HG03575 (cell line): ENCODE measurements around the gene IGF2BP1.
"Not testable (repeated sequence)": the region's sequence is repeated elsewhere in the genome, so short reads cannot be mapped to it uniquely, and the experiment has no call there.

Experiments
- ATAC-seq: cut with Tn5 transposase; IDR thresholded peaks from one replicate; pipeline ENCODE4 v1.9.1; 2021; ENCODE audit not compliant: unreplicated experiment, insufficient number of reproducible peaks, low FRiP score; ENCODE audit errors: extremely low read depth

The IGF2BP1 gene

DNA sequence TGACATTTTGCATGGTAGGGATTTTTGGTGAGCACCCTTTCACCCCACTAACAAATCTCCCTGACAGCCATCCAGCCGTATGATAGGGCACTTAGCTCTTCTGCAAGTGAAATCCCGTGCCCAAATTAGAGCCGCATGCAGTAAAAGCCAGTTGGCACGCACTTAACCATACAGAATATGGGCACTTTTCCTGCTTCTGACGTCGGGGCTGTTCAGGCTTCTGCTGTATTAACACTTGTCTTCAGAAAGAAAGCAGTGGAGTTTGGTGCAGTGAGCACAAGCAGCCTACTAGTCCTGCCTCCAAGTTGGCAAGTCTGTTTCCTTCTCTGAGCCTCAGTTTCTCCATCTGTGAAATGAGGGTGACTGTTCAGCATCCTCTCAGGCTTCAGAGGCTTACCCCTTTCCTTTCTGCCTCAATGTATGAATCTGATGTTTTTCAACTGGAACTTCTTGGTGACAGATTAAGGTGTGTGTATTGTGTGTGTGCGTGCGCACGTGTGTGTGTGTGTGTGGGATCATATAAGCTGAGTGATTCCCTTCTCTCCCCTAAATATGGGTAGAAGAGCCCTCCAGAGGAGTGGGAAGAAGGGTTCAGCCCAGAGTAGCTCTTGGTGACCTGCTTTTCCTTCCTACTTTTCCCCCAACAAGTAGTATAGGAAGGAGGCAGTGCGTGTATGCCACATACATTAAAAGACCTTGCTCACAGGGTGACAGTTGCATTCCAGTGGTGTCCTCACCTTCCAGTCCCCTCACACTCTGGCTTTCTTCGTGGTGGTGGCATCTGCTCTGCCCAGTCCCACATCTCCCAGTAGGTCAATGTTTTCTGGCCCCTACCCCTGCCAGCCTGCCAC is 19.0 kb downstream of the IGF2BP1 start:
- no peak for ATAC-seq

DNA sequence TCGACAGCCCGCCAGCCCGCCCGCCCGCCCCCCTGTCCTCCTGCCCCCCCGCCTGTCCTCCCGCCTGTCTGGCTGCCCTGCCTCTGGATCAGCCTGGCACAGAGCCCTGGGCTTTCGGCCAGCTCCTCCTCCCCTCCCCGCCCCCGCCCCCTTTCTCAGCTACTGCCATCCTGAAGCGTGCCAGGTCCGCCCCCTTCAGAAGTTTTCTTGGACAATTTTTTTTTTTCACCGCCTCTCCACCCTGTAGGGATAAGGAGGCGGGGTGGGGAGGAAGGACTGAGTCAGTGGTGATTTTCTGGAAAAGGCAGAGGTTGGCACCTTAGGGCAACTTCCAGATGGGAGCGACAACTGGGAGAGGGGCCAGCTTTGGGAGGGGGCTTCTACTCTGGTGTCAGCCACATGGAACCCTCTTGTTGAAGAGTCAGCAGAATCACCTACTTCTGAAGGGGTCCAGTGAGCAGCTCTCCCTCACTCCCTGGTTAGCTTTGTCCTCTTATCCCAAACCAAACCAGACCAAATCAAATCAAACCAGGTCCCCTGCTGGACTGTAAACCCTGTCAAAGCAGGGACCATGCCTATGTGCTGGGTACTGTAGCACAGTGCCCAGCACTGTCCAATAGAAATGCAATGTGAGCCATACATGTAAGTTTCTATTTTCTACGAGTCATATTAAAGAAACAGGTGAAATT is 19.7 kb downstream of the IGF2BP1 start:
- no peak for ATAC-seq

DNA sequence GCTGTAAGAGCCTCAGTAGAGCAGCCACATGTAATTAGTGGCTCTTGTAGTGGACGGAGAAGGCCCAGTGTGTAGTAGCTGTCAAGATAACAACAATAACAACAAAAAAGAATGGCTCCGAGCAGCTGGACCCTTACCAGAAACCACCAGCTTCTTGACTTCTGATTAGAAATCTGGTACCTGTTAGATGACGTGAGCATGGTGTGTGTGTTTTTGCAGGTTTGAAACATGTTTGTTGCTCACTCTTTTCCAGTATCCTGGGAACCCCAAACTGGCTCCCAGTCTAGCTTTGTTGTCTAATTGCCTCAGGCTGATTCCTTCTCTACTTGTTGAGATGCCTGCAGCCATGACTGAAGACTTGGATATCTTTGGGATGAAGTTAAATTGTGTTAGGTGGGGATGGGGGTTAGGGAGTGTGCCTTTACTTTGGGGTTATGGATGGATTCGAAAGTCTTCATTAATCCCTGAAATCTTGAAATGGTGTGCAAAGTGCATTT is 21.0 kb downstream of the IGF2BP1 start:
- ATAC-seq, result no peak

DNA sequence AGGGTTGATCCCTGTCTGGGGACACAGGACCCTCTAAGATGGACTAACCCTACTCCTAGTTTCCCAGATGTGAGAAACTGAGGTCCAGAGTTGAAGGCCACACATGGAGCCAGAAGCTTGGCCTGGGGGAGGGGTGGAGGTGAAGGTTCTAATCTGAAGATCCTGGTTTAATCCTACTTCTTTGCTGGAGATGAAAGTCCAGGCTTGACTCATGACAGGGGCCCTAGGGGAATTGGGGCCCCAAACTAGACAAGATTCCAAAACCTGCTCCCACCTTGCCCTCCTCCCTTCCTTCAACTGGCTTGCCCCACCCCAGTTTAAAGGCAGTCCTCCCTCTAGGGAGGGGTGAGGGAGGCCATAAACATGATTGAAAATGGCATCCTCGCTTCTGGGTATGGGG is 21.6 kb downstream of the IGF2BP1 start:
- ATAC-seq, result no peak

DNA sequence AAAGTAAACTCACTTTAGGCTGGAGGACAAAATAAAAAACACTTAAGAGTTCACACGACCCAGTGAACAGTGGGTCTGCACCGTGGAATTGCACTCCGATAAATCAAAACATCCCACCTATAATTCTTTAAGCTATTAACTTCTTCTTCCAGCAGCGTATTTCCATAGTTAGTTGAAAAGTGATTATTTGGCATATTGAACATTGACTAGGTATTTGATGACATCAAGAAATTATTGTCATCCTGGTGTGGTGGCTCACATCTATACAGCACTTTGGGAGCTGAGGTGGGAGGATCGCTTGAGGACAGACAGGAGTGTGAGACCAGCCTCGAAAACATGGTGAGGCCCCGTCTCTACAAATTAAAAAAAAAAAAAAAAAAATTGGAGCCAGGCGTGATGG is 23.4 kb downstream of the IGF2BP1 start:
- ATAC-seq, result no peak

DNA sequence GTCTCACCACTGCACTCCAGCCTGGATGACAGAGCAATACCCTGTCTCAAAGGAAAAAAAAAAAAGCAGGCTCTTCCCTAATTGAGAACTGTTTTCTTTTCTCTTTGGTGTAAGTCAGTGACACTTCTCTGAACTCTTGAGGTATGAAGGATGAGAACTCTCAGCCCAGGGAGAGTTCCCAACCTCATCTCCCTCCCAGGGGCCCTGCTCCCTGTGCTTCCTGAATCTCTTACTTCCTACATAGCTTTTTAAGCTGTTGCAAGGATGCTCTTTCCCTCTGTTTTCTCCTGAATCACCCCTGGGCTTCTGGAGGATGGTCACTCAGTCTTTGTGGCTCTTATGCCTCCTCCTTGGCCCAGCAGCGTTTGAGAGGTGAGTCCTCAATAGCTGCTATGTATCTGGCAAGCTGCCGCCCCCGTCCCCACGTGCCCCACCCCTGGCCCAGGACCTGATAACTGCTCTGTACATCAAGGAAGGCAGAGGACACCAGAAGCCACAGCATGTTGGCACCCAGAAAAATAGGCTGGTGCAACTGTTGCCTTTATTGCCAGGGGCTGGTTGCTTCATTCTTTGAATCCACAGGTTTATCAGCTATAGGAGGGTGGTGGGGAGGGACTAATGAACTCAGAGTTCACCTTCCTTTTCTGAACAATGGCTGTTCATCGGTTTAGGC is 24.0 kb downstream of the IGF2BP1 start:
- ATAC-seq, result no peak

DNA sequence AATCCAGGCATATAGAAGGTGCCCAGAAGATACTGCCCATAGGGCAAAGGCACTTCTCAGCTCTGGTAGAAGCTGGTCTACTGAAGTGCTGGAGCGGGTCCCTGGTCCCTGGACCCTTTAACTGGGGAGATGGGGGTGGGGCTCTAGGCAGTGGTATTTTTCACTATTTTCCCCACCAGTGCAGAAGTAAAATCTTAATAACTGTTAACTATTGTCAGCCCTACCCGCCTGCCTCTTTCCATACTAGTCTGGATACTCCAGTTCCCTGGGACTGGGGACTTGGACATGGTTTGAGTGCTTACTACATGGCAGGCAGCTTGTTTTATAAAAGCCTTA is 24.6 kb downstream of the IGF2BP1 start:
- ATAC-seq, result no peak

DNA sequence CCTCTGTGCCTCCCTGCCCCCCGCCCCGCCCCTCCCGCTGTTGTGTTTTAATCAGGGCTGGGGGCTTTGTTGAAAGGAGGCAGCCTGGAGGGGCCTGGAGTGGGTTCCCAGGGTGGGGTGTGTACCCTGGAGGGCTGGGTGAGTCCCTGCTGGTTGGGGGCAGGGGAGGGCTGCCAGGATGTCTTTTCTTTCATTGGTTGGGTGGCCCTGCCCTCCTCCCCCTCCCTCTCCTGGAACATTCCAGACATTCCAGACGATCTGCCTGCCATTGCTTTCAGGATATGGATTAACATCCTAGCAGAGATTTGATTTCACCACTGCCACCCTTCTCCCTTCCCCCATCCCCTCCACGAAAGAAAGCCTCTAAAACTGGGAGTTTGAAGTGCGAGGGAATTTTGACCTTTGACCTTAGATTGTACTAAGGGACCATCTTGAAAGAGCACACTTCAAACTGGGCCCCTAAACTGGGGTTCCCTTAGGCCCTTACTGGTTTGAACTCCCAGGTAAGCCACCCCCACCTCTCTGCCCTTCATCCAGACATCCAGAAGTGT is 25.3 kb downstream of the IGF2BP1 start:
- no peak for ATAC-seq

DNA sequence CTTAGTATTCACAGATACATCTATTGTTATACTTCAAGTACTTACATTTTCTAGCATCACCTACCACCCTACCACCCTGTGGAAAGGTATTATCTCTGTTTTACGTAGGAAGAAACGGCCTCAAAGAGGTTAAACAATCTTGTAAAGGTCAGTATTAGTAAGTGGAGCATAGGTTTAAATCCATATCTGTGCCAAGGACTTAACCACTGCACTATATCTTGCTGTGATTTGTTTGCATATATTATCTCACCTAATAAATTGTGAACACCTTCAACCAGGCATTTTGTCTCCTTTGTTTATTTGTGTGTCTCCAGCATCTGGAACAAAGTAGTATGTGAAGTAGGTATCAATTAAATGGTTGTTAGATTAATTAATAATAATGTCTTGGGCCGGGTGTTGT is 27.3 kb downstream of the IGF2BP1 start:
- no peak for ATAC-seq

DNA sequence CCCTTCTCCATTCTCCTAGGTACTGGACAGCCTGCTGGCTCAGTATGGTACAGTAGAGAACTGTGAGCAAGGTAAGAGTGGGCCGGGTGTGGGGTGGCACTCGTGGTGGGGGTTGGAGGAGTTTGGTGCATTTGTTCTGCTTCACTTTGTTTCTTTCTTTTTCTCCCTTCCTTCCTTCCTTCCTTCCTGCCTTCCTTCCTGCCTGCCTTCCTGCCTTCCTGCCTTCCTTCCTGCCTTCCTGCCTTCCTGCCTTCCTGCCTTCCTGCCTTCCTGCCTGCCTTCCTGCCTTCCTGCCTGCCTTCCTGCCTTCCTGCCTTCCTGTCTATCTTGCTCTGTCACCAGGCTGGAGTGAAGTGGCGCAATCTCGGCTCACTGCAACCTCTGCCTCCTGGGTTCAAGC is 29.3 kb downstream of the IGF2BP1 start:
- ATAC-seq, result not testable (repeated sequence)

DNA sequence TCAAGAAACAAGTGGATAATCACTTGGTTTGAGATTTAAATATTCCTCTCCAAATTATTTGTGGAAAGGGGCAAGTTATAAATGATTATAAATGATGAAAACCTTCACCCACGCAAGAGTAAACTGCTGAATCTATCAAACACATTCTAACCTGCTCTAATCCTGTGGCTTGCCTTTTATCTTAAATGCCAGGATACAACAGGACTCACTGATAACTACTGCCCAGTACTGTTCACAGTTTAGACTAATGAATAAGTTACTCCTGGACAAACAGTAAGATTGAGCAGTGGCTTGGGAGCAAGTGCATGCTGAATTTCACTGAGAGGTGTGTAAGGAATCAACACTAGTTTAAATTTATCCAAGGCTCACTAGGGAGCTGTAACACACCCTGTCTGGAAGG is 31.1 kb downstream of the IGF2BP1 start:
- ATAC-seq, result no peak

DNA sequence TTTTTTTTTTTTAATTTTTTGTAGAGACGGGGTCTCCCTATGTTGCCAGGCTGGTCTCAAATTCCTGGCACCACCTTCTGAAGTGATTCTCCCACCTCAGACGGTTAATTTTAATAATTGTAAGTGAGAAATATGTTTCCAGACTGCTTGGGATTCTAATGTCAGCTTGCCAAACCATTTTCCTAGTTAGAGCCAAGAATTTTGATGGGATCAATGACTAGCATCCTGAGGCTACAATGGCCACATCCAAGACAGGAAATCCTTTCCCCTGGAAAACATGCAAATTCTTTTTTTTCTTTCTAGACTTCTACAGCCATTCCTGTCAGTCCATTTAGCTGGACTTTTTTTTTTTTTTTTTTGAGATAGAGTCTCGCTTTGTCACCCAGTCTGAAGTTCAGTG is 32.6 kb downstream of the IGF2BP1 start:
- no peak for ATAC-seq

DNA sequence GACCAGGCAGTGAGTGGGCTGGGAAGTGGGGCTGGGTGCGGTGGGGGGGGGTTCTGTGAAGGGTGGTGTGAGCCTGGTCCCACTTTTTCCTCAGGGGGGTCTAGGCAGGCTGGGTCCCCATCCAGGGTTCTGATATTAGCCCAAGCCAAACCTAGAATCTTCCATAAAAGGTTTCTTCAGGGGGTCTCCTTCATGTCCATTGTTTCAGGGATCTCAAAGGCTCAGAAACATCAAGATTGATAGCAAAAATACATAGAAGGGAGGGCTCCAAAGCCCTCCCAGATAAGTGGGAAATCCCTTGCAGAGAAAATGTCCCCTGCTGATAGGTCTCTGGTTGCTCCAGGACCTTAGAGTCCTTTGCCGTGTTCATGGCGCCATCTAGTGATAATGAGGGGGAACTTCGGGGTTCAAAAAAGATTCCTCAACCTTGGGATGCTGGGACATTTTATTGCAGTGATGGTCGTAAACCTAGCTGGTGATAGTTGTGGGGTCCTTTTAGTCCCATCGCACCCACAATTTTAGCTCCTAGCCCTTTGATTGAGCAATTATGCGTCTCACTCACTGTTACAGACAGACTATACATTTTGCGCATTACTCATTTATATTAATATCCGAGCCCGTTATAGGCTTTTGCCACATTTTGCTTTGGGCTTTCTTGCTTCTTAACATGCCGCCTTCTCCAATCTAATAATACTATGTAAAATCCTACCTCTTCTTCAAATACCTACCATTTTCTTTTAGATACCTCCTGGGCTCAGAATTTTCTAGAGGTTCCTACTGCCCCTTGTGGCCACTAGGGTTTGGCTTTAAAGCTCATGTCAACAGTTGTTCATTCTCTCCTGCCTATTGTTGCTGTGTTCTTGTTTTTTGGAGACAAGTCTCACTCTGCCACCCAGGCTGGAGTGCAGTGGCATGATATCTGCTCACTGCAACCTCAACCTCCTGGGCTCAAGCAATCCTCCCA is 35.1 kb downstream of the IGF2BP1 start:
- ATAC-seq, result no peak

DNA sequence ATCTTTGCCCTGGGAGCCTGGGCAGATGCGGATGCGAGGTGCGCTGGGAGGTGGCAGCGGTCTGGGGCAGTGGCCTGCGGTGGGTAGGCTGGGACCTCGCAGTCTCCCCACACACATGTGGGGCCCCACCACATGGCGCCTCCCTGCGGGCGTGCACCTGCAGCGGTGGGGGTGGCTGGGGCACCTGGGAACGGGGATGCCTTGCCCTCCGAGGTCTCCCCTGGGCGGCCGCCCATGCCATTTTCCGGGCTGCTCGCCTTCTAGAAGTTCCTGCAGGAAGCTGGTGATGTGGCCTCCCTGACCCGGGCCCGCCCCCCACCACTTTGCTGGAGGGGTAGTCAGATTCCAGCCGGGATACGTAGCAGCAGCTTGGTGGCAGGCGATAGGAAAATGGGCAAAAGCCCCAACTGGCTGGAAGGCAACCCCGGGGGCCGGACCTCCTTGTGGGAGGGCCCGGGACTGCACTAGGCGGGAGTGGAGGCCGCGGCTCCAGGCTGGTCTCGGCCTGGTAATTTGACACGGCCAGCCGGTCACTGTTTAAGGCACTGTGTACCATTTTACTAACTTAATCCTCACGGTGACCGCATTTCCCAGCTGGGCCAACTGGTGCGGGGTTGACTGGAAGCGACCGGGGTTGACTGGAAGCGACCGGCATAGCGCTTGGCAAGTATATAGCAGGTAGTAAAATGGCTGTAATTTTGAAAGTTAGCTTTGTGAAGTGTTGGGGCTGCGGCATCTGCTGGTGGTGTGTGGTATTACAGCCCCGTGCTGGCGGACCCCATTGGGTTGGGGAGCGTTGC is 38.5 kb downstream of the IGF2BP1 start:
- ATAC-seq, result no peak

DNA sequence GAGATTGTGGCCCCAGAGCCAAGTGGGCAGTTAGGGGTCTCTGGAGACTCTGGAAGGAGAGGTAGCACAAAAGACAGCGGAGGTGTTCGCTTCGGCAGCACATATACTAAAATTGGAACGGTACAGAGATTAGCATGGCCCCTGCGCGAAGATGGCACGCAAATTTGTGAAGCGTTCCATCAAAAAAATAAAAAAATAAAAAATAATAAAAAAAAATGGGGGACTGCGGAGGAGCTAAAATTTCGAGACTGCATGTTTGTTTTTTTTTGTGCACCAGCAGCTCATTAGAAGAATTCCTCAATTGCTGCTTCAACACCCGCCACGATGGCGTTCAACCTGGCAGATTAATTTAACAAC is 39.1 kb downstream of the IGF2BP1 start:
- no peak for ATAC-seq

DNA sequence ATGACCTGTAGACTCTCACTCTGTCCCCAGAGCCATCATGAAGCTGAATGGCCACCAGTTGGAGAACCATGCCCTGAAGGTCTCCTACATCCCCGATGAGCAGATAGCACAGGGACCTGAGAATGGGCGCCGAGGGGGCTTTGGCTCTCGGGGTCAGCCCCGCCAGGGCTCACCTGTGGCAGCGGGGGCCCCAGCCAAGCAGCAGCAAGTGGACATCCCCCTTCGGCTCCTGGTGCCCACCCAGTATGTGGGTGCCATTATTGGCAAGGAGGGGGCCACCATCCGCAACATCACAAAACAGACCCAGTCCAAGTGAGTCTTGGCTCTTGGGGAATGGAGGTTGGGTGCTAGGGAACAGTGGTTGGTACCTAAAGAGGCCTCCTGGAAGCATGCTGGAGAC is 41.0 kb downstream of the IGF2BP1 start:
- no peak for ATAC-seq

DNA sequence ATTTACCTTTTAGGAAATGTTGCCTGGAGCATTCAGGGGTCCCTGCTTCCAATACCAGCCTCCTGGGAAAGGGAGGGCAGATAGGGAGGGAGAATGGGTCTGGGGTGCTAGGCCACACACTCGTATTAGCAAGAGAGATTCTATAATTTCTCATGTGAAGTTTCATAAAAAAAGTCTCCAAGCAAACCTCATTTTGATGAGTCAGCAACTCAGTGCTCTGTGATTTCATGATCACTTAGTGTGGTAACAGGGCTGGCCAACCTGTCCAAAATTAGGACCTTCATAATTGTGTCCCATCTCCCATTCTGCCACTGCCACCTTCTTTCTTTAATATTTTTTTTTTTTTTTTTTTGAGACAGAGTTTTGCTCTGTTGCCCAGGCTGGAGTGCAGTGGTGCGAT is 41.4 kb downstream of the IGF2BP1 start:
- no peak for ATAC-seq

DNA sequence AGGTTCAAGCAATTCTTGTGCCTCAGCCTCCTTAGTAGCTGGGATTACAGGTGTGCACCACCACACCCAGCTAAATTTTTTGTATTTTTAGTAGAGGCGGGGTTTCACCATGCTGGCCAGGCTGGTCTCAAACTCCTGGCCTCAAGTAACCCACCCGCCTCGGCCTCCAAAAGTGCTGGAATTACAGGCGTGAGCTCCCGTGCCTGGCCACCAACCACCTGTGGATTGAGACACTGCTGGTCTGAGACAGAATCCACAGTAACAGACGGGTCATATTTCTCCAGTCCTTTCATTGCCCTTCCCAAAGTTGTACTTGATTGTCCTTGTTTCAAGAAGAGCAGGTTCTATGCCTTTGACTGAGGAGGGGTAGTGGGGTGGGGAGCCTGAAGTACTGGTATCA is 42.3 kb downstream of the IGF2BP1 start:
- not testable (repeated sequence) for ATAC-seq
